Neuronal stem cell (in vitro differentiated cells): ENCODE data around the gene CLDN11.

Experiments
- DNase-seq: peaks from one replicate; pipeline ENCODE4 v3.0.0-alpha.2; 2013; ENCODE audit warnings: low spot score
- H2AFZ ChIP-seq: one replicate; pipeline ENCODE4 v1.6.1; 2013; ENCODE audit warnings: mild to moderate bottlenecking, low read length, inconsistent platforms
- H2AK5ac ChIP-seq: 2 replicates; pipeline ENCODE4 v1.6.1; 2013; ENCODE audit warnings: low read depth, mild to moderate bottlenecking, inconsistent platforms, low read length, moderate library complexity, mixed read lengths
- H2BK120ac ChIP-seq: 2 replicates; pipeline ENCODE4 v1.6.1; 2013; ENCODE audit warnings: low read depth, mild to moderate bottlenecking, inconsistent platforms, low read length, moderate library complexity, mixed read lengths
- H2BK12ac ChIP-seq: one replicate; pipeline ENCODE4 v1.6.1; 2013; ENCODE audit warnings: low read length, inconsistent platforms
- H2BK15ac ChIP-seq: 2 replicates; pipeline ENCODE4 v1.6.1; 2013; ENCODE audit warnings: mild to moderate bottlenecking, low read length, inconsistent platforms, mixed read lengths
- H2BK5ac ChIP-seq: one replicate; pipeline ENCODE4 v1.6.1; 2013; ENCODE audit warnings: inconsistent platforms, mild to moderate bottlenecking, low read length, moderate library complexity
- H3K14ac ChIP-seq: one replicate; pipeline ENCODE4 v1.6.1; 2013; ENCODE audit warnings: low read length, inconsistent platforms
- H3K18ac ChIP-seq: 2 replicates; pipeline ENCODE4 v1.6.1; 2013; ENCODE audit warnings: low read length, inconsistent platforms
- H3K23ac ChIP-seq: 2 replicates; pipeline ENCODE4 v1.6.1; 2013; ENCODE audit warnings: low read depth, mild to moderate bottlenecking, mixed read lengths, low read length, inconsistent platforms; ENCODE audit not compliant: poor library complexity
- H3K27ac ChIP-seq: replicated peaks from 3 replicates; pipeline ENCODE4 v1.5.1; 2013; ENCODE audit warnings: low read length, inconsistent platforms
- H3K27me3 ChIP-seq, 3 experiments: 2 replicates each; pipeline ENCODE4 v1.6.1; 2013; ENCODE audit warnings: low read length in 3 of 3, mild to moderate bottlenecking in 2 of 3, inconsistent platforms in 1 of 3, low read depth in 1 of 3, mixed read lengths in 1 of 3, moderate library complexity in 1 of 3; ENCODE audit not compliant: control insufficient read depth in 3 of 3, insufficient read depth in 3 of 3
- H3K36me3 ChIP-seq, 2 donors: replicated peaks in 1 of 2; 2 replicates each; pipeline ENCODE4 v1.6.1; 2013; ENCODE audit warnings: low read length in 2 of 2; ENCODE audit not compliant: control insufficient read depth in 2 of 2, insufficient read depth in 2 of 2
- H3K4ac ChIP-seq: 2 replicates; pipeline ENCODE4 v1.6.1; 2013; ENCODE audit warnings: inconsistent platforms, mild to moderate bottlenecking, low read length, moderate library complexity
- H3K4me1 ChIP-seq, 2 donors: 1 replicate in 1 of 2; 2 replicates in 1 of 2; pipeline ENCODE4 v1.6.1; 2013; ENCODE audit warnings: low read length in 2 of 2, low read depth in 1 of 2; ENCODE audit not compliant: control insufficient read depth in 2 of 2, insufficient read depth in 1 of 2
- H3K4me2 ChIP-seq: one replicate; pipeline ENCODE4 v1.6.1; 2013; ENCODE audit warnings: mild to moderate bottlenecking, low read length, inconsistent platforms; ENCODE audit not compliant: insufficient read depth, poor library complexity, severe bottlenecking
- H3K4me3 ChIP-seq, 2 donors: 2 replicates each; pipeline ENCODE4 v1.5.1; 2013; ENCODE audit warnings: low read length in 2 of 2, mild to moderate bottlenecking in 2 of 2, inconsistent platforms in 1 of 2, moderate library complexity in 1 of 2
- H3K79me1 ChIP-seq: one replicate; pipeline ENCODE4 v1.6.1; 2013; ENCODE audit warnings: low read depth, mild to moderate bottlenecking, inconsistent platforms, low read length, moderate library complexity
- H3K9ac ChIP-seq: one replicate; pipeline ENCODE4 v1.6.1; 2013; ENCODE audit warnings: mild to moderate bottlenecking, low read depth, low read length, inconsistent platforms; ENCODE audit not compliant: poor library complexity
- H3K9me3 ChIP-seq, 2 donors: replicated peaks in 1 of 2; 2 replicates each; pipeline versions ENCODE3 to v1.6.1; 2013; ENCODE audit warnings: low read length in 2 of 2, mild to moderate bottlenecking in 2 of 2, inconsistent platforms in 1 of 2, low read depth in 1 of 2, mixed read lengths in 1 of 2, moderate library complexity in 1 of 2; ENCODE audit not compliant: control insufficient read depth in 2 of 2, insufficient read depth in 1 of 2
- H4K8ac ChIP-seq: one replicate; pipeline ENCODE4 v1.6.1; 2013; ENCODE audit warnings: low read depth, mild to moderate bottlenecking, inconsistent platforms, low read length, moderate library complexity
- H4K91ac ChIP-seq: one replicate; pipeline ENCODE4 v1.6.1; 2013; ENCODE audit warnings: low read length, low read depth, mild to moderate bottlenecking, inconsistent platforms; ENCODE audit not compliant: poor library complexity
- WGBS, 2 donors: extraction: QIAGEN DNeasy Blood & Tissue Kit; methylation state at CpG; one replicate each; pipeline ENCODE4 v1.1.7; 2013; ENCODE audit warnings: missing lambda C conversion rate in 2 of 2, mixed read lengths in 1 of 2; ENCODE audit not compliant: insufficient read length in 2 of 2, insufficient replicate concordance in 1 of 2; ENCODE audit errors: extremely low coverage in 2 of 2; 5-methylcytosine and 5-hydroxymethylcytosine counted together

The CLDN11 gene

DNA sequence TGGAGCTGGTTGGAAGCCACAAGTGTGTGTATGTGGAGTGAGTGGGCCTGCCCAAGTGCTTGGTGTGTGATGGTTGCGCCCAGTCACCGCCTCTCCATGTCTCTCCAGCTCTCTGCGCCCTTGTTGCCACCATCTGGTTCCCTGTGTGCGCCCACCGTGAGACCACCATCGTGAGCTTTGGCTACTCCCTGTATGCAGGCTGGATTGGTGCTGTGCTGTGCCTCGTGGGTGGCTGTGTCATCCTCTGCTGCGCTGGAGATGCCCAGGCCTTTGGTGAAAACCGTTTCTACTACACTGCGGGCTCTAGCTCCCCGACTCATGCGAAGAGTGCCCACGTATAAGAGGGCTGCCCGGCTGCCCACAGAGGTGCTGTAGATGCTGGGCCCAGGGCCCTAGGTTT lies 13.7 kb downstream of the CLDN11 start:
- H3K4ac ChIP-seq = no peak overlapping the region
- H2BK5ac ChIP-seq = no peak overlapping the region
- peak overlapping the region; percentile 43 for H3K23ac ChIP-seq
- H3K27ac ChIP-seq = no peak overlapping the region
- no CpG with 5 or more reads among the region's 14 CpGs for WGBS, 2 donors
- H2BK12ac ChIP-seq = peak overlapping the region; percentile 58
- H2AFZ ChIP-seq = no peak overlapping the region
- H3K27me3 ChIP-seq = no peaks in the 10 kb centered on the region
- peak overlapping the region; percentile 67 for H2BK15ac ChIP-seq
- peak overlapping the region; percentile 60 for H3K9ac ChIP-seq
- H2BK120ac ChIP-seq = no peak overlapping the region
- H4K8ac ChIP-seq = peak overlapping the region; percentile 43
- no peak for DNase-seq
- H3K18ac ChIP-seq = peak overlapping the region; percentile 85
- H4K91ac ChIP-seq = no peak overlapping the region
- no peaks in the 10 kb centered on the region for H3K36me3 ChIP-seq
- H2AK5ac ChIP-seq = peak overlapping the region; percentile 46
- H3K9me3 ChIP-seq = no peaks in the 10 kb centered on the region
- H3K4me1 ChIP-seq = peaks cover 5 to 20% of the 10 kb centered on the region in 2 donors
- H3K4me3 ChIP-seq = no peak overlapping the region
- H3K79me1 ChIP-seq = no peaks in the 10 kb centered on the region
- H3K14ac ChIP-seq = peak overlapping the region; percentile 82
- no peak overlapping the region for H3K4me2 ChIP-seq

- Histone ChIP-seq H3K9me3 (no peaks in the 10 kb centered on the region), H2BK5ac (no peak overlapping the region), H3K4me1 (peaks cover 2 to 3% of the 10 kb centered on the region in 2 donors), H4K91ac (no peak overlapping the region), H2AK5ac (no peak overlapping the region), H2BK12ac (no peak overlapping the region), H2BK120ac (no peak overlapping the region), H3K27ac (no peak overlapping the region), H3K4ac (no peak overlapping the region), H3K9ac (no peak overlapping the region), H3K79me1 (no peaks in the 10 kb centered on the region), H2BK15ac (no peak overlapping the region), H3K36me3 (no peaks in the 10 kb centered on the region), H3K4me3 (no peak overlapping the region), H3K18ac (no peak overlapping the region), H2AFZ (peak overlapping the region; percentile 4), H3K4me2 (no peak overlapping the region), H3K23ac (no peak overlapping the region), H3K14ac (no peak overlapping the region), H3K27me3 (no peaks in the 10 kb centered on the region), H4K8ac (no peak overlapping the region)
- DNase-seq = no peak
- no CpG with 5 or more reads among the region's 2 CpGs for WGBS, 2 donors
Observed at GRCh38 chr3:170436697-170437096, 18.0 kb downstream of the CLDN11 start.

DNA sequence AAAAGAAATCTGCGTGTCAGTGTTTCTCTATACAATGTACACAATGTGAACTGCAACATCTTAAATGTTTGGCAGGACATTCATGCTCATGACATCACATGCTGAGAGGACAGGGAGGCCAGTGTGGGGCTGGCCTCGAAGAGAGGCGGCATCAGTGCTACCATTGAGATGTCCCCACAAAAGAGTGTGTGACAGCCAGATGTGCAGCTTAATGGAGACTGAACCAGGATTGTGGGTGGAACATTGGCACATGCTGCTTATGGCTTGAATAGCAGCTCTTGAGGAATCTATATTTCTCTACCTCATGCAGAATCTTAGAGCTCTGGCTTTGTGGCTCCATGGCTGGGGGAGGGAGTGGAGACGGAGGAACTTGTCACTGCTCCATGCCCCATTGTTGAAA lies 18.5 kb downstream of the CLDN11 start:
- DNase-seq = no peak
- Histone ChIP-seq H3K4me2 (no peak overlapping the region), H3K14ac (peak overlapping the region; percentile 31), H3K23ac (no peak overlapping the region), H4K91ac (no peak overlapping the region), H3K9me3 (no peaks in the 10 kb centered on the region), H3K27me3 (no peaks in the 10 kb centered on the region), H4K8ac (no peak overlapping the region), H3K27ac (no peak overlapping the region), H2AFZ (no peak overlapping the region), H3K36me3 (no peaks in the 10 kb centered on the region), H3K4me3 (no peak overlapping the region), H2BK120ac (no peak overlapping the region), H2AK5ac (no peak overlapping the region), H3K9ac (no peak overlapping the region), H3K4me1 (peaks cover 2 to 3% of the 10 kb centered on the region in 2 donors), H3K18ac (no peak overlapping the region), H2BK15ac (no peak overlapping the region), H2BK12ac (no peak overlapping the region), H3K79me1 (no peaks in the 10 kb centered on the region), H3K4ac (no peak overlapping the region), H2BK5ac (no peak overlapping the region)
- WGBS, 2 donors = no CpG with 5 or more reads among the region's 4 CpGs

GRCh38 chr3:170437696-170438407 lies 19.2 kb downstream of the CLDN11 start:
- Histone ChIP-seq H4K8ac (no peak overlapping the region), H3K36me3 (no peaks in the 10 kb centered on the region), H3K18ac (no peak overlapping the region), H3K79me1 (no peaks in the 10 kb centered on the region), H2BK5ac (no peak overlapping the region), H4K91ac (no peak overlapping the region), H2BK120ac (no peak overlapping the region), H3K4me2 (no peak overlapping the region), H3K4me3 (no peak overlapping the region), H3K23ac (no peak overlapping the region), H2AK5ac (no peak overlapping the region), H2BK15ac (no peak overlapping the region), H3K27me3 (no peaks in the 10 kb centered on the region), H3K9ac (no peak overlapping the region), H3K9me3 (no peaks in the 10 kb centered on the region), H3K4ac (no peak overlapping the region), H2AFZ (peak overlapping the region; percentile 25), H3K14ac (no peak overlapping the region), H3K4me1 (peaks cover 2 to 3% of the 10 kb centered on the region in 2 donors), H2BK12ac (no peak overlapping the region), H3K27ac (no peak overlapping the region)
- DNase-seq = no peak
- WGBS, 2 donors = no CpG with 5 or more reads among the region's 10 CpGs
